ENCODE data around the gene PBRM1. TPM values are rescaled to one million over a fixed set of nuclear protein-coding genes. Genes with fewer than 3 reads are reported as not detected.

The PBRM1 gene
- total RNA-seq, 1 experiment from 2014 or later: 74.2 TPM

DNA sequence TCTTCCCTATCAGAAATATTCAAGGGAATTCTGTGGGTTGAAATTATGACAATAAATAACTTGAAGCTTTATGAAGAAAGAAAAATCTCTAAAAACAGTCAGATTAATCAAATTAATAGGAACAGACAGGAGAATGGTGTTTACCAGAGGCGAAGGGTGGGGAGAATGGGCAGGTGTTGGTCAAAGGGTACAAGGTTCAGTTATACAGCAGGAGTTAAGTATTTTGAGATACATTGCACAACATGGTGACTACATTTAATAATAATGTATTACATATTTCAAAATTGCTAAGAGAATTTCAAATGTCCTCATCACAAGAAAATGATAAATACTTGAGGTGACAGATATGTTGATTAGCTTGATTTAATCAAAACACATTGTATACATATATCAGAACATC, 38.8 kb upstream of the PBRM1 start:
- H3T11ph ChIP-seq (ENCODE audit: low read length): no peak overlapping the region
- H2BK120ac ChIP-seq (ENCODE audit: low read depth, low read length, poor library complexity, severe bottlenecking): no peak overlapping the region
- H3K18ac ChIP-seq (ENCODE audit: insufficient read length, low read depth, low read length): no peak overlapping the region
- no peak overlapping the region for H3K27ac ChIP-seq (ENCODE audit: insufficient read length, low read depth, low read length)
- no peaks in the 10 kb centered on the region for H3K9me3 ChIP-seq (ENCODE audit: control insufficient read depth, low read depth, low read length)
- H3K9ac ChIP-seq (ENCODE audit: extremely low read depth, insufficient read length, low read length): no peak overlapping the region
- Mint-ChIP-seq H3K4me3 (no peak overlapping the region), H3K27me3 (ENCODE audit: low read depth) (no peaks in the 10 kb centered on the region), H3K9me3 (peaks cover 10 to 13% of the 10 kb centered on the region in 2 experiments), H3K27ac (no peak overlapping the region), H3K4me1 (no peaks in the 10 kb centered on the region), H3K36me3 (ENCODE audit: insufficient read depth in 1 of 3, low read depth in 3 of 3) (peaks cover 18 to 24% (median 18%) of the 10 kb centered on the region in 3 experiments)
- H2BK15ac ChIP-seq (ENCODE audit: low read depth, low read length): no peak overlapping the region
- H4K91ac ChIP-seq (ENCODE audit: insufficient read length, low read depth, low read length): no peak overlapping the region
- no peak overlapping the region for H2BK12ac ChIP-seq (ENCODE audit: insufficient read length, low read depth, low read length)
- no peak overlapping the region for H2AFZ ChIP-seq (ENCODE audit: low read length)
- WGBS (ENCODE audit: extremely low coverage, insufficient read length, low lambda C conversion rate): no CpG with 5 or more reads among the region's 1 CpG
- H3K79me1 ChIP-seq (ENCODE audit: insufficient read depth, low read depth, low read length, poor library complexity, severe bottlenecking): no peaks in the 10 kb centered on the region
- H3K4me1 ChIP-seq (ENCODE audit: insufficient read depth, low read length): no peaks in the 10 kb centered on the region
- H4K20me1 ChIP-seq (ENCODE audit: control insufficient read depth, insufficient read depth, insufficient read length): no peaks in the 10 kb centered on the region
- no peak overlapping the region for H3K4ac ChIP-seq (ENCODE audit: low read depth, low read length)
- no peak overlapping the region for H4K5ac ChIP-seq (ENCODE audit: insufficient read length, low read depth, low read length)
- H3K23me2 ChIP-seq (ENCODE audit: insufficient read length, low read depth, low read length, poor library complexity, severe bottlenecking): no peaks in the 10 kb centered on the region
- no peak overlapping the region for H3K4me2 ChIP-seq (ENCODE audit: insufficient read depth, insufficient read length, low read length)
- TF ChIP-seq, protein P1, sequence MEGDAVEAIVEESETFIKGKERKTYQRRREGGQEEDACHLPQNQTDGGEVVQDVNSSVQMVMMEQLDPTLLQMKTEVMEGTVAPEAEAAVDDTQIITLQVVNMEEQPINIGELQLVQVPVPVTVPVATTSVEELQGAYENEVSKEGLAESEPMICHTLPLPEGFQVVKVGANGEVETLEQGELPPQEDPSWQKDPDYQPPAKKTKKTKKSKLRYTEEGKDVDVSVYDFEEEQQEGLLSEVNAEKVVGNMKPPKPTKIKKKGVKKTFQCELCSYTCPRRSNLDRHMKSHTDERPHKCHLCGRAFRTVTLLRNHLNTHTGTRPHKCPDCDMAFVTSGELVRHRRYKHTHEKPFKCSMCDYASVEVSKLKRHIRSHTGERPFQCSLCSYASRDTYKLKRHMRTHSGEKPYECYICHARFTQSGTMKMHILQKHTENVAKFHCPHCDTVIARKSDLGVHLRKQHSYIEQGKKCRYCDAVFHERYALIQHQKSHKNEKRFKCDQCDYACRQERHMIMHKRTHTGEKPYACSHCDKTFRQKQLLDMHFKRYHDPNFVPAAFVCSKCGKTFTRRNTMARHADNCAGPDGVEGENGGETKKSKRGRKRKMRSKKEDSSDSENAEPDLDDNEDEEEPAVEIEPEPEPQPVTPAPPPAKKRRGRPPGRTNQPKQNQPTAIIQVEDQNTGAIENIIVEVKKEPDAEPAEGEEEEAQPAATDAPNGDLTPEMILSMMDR (conservative IDR thresholded peaks at IDR 0.05): no peak
- H2AK5ac ChIP-seq (ENCODE audit: insufficient read length, low read length): no peak overlapping the region
- H3K14ac ChIP-seq (ENCODE audit: insufficient read depth, low read length): no peak overlapping the region
- H3K56ac ChIP-seq (ENCODE audit: insufficient read length, low read depth, low read length): no peak overlapping the region
- no peak for DNase-seq
- no peaks in the 10 kb centered on the region for H3K27me3 ChIP-seq (ENCODE audit: insufficient read depth, low read length)
- no peak overlapping the region for H2BK20ac ChIP-seq (ENCODE audit: low read depth, low read length, poor library complexity, severe bottlenecking)
- H4K8ac ChIP-seq (replicated peaks; ENCODE audit: insufficient read length, low read depth, low read length): no peak overlapping the region
- no peak overlapping the region for H2BK5ac ChIP-seq (ENCODE audit: insufficient read length, low read length)
- H3K23ac ChIP-seq (ENCODE audit: insufficient read length, low read depth, low read length): no peak overlapping the region
- H3K79me2 ChIP-seq (ENCODE audit: insufficient read depth, low read length): no peaks in the 10 kb centered on the region

Data from H9 (cell line).